HTR-8/SVneo (cell line): ENCODE measurements around the gene ABCA7.

ENCODE experiments used
- DNase-seq: peaks from one replicate; pipeline ENCODE4 v3.0.0; 2011; ENCODE audit warnings: low spot score, mixed read lengths; ENCODE audit not compliant: insufficient read length
- FAIRE-seq: peaks from 2 replicates; lab custom pipeline; 2011; peaks lifted over from hg19 to GRCh38; lab: Jason Lieb, UNC

ABCA7 gene

DNA sequence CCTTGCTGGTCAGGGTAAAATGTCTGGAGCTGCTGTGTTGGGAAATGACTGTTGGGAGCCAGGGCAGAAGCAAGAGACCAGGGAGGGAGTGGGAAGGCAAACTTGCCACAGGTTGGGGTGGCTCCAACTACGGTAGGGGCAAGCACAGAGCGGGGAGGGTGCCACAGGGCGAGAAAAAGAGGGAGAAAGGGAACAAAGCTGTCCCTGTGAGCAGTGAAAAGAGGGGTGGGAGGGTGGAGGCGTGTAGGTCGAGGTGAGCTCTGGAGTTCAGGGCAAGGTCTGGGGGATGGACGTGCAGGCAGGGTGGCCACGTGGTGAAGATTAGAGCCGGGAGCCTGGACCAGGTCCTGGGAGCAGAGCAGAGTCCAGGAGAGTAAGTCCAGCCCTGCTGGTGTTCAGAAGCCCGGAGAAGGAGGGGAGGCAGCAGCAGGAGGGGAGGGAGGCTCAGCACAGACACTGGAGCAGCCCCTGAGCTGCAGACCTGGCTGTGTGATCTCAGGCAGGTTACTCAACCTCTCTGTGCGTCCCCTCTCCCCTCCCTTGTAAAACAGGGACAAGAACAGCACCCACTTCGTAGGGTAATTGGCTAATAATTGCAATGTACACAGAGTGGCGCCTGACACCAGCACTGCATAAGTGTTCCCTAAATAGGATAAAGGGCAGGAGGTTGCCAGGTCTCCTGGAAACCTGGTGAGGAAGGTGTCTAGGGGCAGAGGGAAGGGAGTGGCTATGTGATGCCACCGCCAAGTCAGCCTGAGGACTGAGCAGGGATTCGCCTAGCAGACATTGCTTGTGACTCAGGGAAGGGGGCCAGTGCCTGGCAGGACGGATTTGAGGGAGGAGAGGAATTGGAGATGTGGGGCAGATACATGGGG, 58.5 kb downstream of the ABCA7 start:
- FAIRE-seq (no peak), DNase-seq (no peak)

DNA sequence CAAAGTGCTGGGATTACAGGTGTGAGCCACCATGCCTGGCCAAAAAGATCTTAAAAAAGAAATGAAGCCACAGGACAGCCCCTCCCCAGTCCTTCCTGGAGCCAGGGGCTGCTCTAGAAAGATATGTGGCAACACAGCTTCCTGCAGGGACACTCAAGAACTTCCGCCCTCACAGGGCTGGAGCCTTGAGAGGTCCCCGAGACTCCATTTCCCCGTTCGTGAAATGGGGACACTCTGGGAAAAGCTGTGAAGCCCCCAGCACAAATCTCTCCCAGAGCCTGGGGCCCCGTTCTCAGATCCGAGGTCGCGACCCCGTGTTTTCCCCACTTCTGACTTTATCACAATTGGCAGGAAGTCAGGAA, 61.4 kb downstream of the ABCA7 start:
- DNase-seq (no peak), FAIRE-seq (no peak)

DNA sequence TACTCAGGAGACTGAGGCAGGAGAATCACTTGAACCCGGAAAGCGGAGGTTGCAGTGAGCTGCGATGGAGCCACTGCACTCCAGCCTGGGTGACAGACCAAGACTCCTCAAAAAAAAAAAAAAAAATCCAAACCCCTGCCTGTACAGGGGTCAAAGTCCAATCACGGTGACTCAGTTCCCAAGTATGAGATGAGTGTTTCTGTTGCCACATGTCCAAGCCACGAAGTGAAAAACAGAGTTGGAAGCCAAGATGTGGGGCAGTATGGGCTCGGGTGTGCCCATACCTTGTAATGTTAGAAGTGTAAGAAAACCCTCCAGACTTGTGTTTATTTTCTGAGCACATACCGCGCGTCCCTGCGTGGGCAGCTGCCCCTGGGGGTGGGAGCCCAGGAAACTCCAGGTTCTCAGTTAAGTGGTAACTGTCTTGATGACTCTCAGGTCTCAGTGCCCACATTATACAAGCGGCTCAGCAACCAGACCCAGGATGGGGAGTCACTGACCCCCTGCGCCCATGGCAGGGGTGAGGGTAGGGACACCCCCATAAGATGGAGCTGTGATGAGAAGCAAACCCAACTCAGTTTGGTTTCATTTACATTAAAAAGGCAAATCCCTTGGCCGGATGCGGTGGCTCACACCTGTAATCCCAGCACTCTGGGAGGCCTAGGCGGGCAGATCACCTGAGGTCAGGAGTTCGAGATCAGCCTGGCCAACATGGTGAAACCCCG, 62.7 kb downstream of the ABCA7 start:
- DNase-seq: peak; percentile 76
- FAIRE-seq: peak; percentile 57

DNA sequence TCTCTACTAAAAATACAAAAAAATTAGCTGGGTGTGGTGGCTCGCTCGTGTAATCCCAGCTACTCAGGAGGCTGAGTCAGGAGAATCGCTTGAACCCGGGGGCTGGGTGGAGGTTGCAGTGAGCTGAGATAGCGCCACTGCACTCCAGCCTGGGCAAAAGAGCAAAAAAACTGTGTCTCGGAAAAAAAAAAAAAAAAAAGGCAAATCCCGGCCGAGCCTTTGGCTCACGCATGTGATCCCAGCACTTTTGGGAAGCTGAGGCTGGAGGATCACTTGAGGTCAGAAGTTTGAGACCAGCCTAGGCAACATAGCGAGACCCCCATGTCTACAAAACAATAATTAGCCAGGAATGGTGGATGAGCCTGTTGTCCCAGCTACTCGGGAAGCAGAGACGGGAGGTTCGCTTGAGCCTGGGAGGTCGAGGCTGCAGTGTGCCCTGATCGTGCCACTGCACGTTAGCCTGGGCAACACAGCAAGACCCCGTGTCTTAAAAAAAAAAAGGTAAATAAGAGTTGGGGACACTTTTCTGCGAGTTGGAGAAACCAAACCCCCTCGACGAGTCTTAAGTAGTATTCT, 63.3 kb downstream of the ABCA7 start:
- DNase-seq (no peak), FAIRE-seq (no peak)

DNA sequence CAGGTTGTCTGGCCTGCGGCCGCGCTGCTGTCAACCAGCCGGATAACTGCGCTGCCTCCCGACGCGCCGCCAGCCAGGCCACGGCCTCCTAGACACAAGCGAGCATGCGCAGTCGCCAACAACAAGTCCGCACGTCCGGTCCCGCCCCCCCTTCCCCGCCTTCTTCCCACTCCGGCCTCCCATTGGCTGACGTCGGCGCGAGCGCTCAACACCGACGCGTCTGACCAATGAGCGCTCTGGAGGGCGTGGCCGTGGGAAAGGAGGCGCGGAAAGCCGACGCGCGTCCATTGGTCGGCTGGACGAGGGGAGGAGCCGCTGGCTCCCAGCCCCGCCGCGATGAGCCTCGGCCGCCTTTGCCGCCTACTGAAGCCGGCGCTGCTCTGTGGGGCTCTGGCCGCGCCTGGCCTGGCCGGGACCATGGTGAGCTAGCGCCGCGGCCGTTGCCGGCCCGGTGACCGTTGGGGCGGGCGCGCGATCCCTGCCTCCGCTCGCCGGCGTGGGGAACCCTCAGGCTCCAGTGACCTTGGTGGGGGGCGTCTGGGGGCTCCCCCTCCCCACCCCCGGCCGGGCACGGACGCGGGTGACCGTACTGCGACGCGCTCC, 63.9 kb downstream of the ABCA7 start, which contains the start of gene GPX4:
GPX4 (plus strand) TSS at position 287 of the 603 bp plus-strand sequence; CDS start at position 337, 50 bp downstream.
- peak; percentile 95 for FAIRE-seq

DNA sequence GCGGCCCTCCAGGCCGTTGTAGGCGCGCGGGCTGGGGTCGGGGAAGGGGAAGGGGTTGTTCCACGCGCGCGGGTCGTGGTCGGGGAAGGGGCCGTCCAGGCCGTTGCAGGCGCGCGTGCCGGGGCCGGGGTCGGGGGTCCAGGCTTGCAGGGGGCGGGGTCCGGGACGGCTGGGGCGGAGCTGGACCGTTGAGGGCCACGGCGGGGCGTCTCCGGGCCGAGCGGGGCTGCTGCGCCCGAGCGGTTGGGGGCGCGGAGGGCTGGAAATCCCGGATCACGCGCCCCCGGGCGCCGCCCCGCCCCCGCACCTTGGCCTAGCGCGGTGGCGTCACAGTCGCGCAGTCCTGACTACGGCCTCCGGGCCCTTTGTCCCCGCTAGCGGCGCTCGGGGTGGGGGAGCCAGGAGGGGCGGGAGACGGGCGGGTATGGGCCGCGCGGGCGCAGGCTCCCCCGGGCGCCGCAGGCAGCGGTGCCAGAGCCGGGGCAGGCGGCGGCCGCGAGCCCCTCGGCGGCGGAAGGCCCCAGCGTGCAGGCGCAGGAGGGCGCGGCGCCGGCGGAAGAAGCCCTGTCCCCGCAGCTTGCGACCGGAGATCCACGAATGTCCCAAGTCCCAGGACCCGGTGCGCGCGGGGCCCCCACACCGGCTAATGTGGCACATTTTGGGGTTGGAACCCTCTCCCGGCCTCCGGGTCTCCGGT, 64.6 kb downstream of the ABCA7 start:
- DNase-seq: peak; percentile 46
- FAIRE-seq: no peak

More for the DNA sequence above, 63.9 kb downstream of the ABCA7 start, which contains the start of gene GPX4:
- DNase-seq: peak; percentile 95

DNA sequence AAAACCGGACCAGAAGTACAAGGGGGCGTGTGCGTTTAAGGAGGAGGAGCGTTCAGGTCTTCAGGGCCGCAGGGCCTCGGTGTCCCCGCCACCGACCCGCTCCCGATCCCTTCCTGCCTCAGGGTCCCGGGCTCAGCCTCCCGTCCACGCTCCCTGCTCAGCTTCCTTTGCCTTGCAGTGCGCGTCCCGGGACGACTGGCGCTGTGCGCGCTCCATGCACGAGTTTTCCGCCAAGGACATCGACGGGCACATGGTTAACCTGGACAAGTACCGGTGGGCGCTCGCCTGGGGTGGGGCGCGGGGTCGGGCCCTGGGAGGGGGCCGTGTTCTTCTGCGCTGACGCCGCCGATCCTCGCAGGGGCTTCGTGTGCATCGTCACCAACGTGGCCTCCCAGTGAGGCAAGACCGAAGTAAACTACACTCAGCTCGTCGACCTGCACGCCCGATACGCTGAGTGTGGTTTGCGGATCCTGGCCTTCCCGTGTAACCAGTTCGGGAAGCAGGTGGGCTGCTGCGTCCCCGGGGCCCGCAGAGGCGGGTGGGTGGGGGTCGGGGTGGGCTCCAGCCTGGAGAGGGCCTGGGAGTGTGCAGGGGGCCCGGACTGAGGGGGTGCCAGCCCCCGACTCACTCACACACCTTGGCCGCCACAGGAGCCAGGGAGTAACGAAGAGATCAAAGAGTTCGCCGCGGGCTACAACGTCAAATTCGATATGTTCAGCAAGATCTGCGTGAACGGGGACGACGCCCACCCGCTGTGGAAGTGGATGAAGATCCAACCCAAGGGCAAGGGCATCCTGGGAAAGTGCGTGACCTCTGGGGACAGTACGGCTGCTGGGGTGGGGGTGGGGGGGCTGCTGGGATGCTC, 65.3 kb downstream of the ABCA7 start:
- no peak for DNase-seq
- FAIRE-seq: peak; percentile 16

DNA sequence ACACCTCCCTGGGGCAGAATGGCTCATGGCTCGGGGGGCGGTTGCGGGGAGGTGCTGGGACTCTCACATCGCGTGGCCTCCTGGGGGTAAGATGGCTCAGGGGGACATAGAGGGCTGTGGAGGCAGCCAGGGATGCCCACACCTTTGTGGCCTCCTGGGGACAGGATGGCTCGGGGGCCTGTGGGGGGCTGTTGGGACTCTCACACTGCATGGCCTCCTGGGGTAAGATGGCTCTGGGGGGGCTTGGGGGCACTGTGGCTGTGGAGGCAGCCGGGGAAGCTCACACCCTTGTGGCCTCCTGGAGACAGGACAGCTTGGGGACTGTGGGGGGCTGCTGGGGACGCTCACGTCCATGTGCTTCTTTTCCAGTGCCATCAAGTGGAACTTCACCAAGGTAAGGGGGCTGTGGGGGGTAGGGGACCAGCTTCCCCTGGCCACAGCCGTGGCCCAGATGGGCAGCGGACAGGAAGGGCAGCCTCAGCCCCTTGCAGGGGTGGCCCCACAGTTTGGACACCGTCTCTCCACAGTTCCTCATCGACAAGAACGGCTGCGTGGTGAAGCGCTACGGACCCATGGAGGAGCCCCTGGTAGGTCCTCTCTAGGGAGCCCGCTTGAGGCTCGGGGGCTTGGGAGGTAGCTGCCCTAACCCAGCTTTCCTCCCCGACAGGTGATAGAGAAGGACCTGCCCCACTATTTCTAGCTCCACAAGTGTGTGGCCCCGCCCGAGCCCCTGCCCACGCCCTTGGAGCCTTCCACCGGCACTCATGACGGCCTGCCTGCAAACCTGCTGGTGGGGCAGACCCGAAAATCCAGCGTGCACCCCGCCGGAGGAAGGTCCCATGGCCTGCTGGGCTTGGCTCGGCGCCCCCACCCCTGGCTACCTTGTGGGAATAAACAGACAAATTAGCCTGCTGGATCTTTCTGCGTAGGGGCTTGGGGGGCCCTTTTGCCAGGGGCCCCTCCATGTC, 66.2 kb downstream of the ABCA7 start:
- FAIRE-seq: no peak
- no peak for DNase-seq

DNA sequence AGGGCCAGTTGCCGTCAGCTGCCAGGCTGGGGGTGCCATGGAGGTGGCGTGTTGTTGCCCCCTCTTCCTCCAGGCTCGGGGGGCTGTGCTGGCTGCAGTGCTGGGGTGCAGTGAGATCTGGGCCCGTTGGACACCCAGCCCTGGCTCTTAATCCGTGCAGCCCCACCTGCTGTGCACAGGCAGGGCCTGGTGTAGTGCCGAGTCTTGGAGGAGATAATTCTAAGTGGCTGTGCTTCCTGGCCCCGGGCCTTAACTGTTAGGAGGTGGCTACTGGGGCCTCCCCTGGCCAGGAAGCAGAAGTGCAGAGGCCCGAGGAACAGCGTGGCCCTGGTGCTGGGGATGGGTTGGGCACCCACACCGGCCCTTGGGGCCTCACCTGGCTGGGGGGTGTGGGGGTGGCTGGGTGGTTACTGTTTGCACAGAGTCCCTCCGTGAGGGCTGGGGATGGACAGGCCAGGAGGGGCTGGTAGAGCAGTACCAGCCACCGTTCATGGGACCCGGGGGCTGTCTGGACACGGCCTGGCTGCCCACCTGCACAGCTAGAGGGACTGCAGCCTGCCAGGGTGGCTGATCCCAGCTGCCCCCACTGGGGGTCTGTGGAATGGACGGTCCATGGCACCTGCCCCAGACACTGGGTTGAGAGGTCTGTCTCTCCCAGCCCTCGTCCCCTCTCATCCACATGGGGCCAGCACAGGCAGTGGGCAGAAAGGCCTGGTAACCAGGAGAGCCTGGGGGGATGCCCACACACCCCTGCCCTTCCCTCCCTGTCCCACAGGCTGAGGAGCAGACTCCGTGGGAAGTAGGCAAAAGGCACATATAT, 67.1 kb downstream of the ABCA7 start:
- DNase-seq (no peak), FAIRE-seq (peak; percentile 36)

DNA sequence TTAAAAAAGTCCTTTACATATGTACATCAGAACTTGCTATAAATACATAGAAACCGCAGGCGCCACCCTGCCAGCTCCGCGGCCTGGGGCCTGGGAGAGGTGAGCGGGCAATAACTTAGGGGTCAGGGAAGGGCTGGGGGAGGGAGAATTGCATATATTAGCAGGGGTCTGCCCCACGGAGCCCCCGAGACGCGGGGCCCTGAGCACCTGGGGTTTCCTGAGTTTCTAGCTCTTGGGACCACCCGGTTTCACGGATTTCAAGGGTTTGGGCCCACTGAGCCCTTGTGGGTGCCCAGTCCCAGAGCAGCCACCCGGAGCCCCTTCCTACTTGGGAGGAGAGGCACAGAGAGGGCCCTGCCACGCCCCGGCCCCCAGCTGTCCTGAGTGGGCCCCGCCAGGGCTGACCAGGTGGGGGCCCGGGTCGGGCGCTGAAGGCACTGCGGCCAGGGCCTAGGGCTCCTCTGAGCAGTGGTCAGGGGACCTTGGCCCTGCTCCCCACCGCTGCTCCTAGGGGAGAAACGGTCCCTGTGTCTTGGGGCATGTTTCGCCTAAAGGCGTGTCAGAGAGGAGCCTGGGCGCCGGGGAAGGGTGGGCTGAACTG, 67.9 kb downstream of the ABCA7 start:
- no peak for FAIRE-seq
- no peak for DNase-seq

DNA sequence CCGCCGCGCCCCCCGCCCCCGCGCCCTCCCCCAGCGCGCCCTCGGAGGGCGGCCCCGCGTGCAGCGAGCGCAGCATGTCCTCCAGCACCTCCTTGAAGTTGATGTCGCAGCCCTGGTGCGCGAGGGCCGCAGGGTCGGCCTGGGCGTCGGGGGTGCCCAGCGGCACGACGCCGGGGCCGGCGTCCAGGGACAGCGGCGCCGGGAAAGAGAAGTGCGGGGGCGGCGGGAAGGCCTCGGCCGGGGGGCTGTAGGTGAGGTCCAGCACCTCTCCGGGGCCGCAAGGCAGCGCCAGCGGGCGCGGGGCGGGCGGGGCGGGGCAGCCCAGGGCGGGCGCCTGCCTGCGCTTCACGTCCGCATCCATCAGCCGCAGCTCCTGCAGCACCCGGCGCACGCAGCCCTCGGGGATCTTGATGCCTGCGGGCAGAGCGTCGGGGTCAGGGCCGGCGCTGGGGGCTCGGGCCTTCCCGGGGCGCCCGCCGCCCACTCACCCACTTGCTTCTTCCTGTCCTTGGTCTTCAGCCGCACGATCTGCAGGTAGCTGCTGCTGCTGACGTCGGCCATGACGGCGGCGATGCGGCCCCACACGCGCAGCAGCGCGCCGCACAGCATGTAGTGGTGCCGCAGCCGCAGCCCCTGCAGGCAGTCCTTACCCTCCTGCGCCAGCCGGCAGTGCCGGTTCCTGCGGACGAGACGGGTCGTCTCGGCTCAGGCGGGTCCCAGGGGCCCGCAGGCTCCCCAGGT, 68.6 kb downstream of the ABCA7 start:
- FAIRE-seq (no peak), DNase-seq (no peak)

DNA sequence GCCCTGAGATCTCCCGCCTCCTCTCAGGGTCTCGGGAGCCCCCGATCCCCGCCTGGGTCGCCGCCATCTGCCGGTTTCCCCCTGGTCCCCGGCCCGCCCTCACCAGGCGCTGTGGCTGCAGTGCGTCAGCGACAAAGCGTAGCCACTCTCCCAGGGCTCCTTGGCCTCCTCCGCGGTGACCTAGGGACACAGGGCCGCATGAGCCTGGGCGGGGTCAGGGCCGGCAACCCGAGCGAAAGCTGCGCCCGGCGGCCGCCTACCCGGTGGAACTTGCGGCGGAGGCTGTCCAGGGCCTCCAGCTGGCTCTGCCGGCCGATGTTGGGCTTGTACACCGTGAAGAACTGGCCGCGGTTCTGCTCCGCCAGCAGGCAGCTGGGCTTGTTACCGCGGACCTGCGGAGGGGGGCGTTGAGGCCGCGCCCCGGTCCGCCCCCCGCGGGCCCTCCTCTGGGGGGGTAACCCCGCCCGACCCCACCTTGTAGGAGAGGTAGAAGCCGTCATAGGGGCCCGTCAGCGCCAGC, 69.2 kb downstream of the ABCA7 start:
- no peak for FAIRE-seq
- DNase-seq: no peak

DNA sequence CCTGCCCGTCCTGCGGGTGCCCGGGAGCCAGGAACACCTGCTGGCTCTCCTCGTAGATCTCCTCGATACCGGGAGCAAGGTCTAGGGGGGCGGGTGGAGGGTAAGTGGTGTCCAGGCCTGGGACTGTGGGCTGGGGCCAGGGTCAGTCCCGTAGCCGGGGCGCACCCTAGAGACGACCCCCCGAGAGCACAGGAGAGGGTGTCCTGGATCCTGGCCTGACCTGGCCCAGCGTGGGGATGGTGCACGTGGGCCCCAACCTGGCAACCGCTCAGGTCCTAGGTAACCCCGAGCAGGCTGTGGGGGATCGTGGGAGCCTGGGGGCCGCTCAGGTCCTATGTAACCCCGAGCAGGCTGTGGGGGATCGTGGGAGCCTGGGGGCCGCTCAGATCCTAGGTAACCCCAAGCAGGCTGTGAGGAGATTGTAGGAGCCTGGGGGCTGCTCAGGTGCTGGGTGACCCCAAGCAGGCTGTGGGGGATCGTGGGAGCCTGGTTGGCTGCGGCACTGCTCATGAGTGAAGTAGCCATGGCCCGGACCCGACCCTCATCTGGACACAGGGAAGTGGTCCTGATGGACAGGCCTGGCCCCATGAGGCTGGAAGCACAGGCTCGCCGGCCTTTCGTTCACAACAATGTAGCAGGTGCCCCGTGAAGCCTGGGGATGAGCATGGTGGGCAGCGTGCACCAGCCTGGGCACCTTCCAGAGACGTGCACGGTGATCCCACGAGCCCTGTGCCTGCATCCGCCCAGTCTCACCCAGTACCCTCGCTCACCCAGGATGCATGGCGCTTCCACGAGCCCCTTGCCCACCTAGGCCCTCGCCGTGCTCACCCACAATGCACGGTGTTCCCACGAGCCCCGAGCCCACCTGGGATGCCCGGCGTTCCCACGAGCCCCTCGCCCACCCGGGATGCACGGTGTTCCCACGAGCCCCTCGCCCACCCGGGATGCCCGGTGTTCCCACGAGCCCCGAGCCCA, 70.1 kb downstream of the ABCA7 start:
- FAIRE-seq: no peak
- no peak for DNase-seq

DNA sequence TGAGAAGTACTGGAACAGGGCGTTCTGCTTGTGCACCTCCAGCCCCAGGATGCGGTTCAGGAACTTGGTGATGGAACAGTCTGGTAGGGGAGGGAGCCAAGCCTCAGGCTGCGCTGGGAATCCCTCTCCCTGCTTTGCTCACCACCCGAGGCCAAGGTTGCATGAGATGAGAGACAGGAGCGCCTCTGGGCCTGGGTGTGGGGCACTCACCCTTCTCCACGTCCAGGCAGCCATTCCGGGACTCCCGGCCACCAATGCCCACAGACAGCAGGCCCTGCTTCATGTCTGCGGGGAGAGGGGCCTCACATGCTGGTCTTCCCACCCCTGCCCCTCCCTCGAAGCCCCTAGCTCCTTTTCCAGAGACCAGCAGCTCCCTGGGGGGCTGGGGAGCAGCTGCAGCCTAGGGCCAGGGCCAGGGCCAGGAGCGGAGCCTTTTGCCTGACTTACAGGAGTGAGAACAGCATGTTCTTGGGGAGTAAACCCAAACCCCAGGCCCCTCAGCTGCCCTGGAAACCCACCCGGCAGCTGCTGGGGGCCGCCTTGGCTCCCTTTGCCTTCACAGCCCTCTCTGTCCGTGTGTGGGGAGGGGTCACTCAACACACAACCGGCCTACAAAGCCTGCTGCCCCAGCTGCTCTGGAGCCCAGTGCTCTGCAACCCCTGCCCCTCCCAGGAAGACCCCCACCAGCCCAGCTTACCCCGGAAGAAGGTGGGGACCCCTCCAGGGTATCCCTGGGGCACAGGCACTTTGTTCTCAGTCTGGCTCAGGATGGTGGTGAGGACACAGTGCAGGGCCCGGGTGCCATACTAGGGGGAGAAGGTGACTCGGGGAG, 71.1 kb downstream of the ABCA7 start:
- FAIRE-seq: no peak
- DNase-seq: no peak
